ACC112 (cell line): ENCODE measurements around the gene TRAF1.

Experiments
- H2AFZ ChIP-seq: fragments of 200-600 bp; sonication (generic); one replicate; pipeline ENCODE4 v1.6.0; 2017; ENCODE audit warnings: antibody characterized with exemption, low read length; ENCODE audit not compliant: unreplicated experiment
- H3K27ac ChIP-seq: fragments of 200-600 bp; sonication (generic); 2 replicates; pipeline ENCODE4 v1.5.1; 2014; ENCODE audit warnings: low read depth, mild to moderate bottlenecking, antibody characterized with exemption, low read length, moderate library complexity
- H3K27me3 ChIP-seq: fragments of 200-600 bp; sonication (generic); 2 replicates; pipeline ENCODE4 v1.6.1; 2014; ENCODE audit warnings: mild to moderate bottlenecking, antibody characterized with exemption, low read length, moderate library complexity, mixed read lengths; ENCODE audit not compliant: insufficient read depth
- H3K36me3 ChIP-seq: fragments of 200-600 bp; sonication (generic); 2 replicates; pipeline ENCODE4 v1.6.1; 2016; ENCODE audit warnings: mild to moderate bottlenecking, antibody characterized with exemption, low read length, moderate library complexity, mixed read lengths; ENCODE audit not compliant: insufficient read depth
- H3K4me1 ChIP-seq: fragments of 200-600 bp; sonication (generic); one replicate; pipeline ENCODE4 v1.6.1; 2016; ENCODE audit warnings: low read length, mixed read lengths; ENCODE audit not compliant: insufficient read depth, unreplicated experiment, control insufficient read depth
- H3K4me3 ChIP-seq: fragments of 200-600 bp; sonication (generic); 2 replicates; pipeline ENCODE4 v1.5.1; 2014; ENCODE audit warnings: mild to moderate bottlenecking, low read depth, low read length
- H3K79me2 ChIP-seq: fragments of 200-600 bp; sonication (generic); one replicate; pipeline ENCODE4 v1.6.0; 2016; ENCODE audit warnings: low read length; ENCODE audit not compliant: control insufficient read depth, unreplicated experiment, insufficient read depth

TRAF1 gene

GRCh38 chr9:120940573-120940972, 14.0 kb upstream of the TRAF1 start:
- H3K4me1 ChIP-seq = peaks cover 56% of the 10 kb centered on the region
- no peak overlapping the region for H3K4me3 ChIP-seq
- H3K27me3 ChIP-seq = no peaks in the 10 kb centered on the region
- H2AFZ ChIP-seq = no peak overlapping the region
- H3K27ac ChIP-seq = peak overlapping the region; percentile 60; the same call in 1 of the 2 replicates
- H3K79me2 ChIP-seq = no peaks in the 10 kb centered on the region
- no peaks in the 10 kb centered on the region for H3K36me3 ChIP-seq

- Histone ChIP-seq H3K27ac (no peak overlapping the region), H3K79me2 (no peaks in the 10 kb centered on the region), H3K4me1 (peaks cover 67% of the 10 kb centered on the region), H2AFZ (no peak overlapping the region), H3K27me3 (no peaks in the 10 kb centered on the region), H3K4me3 (no peak overlapping the region), H3K36me3 (no peaks in the 10 kb centered on the region)
These were observed 12.3 kb upstream of the TRAF1 start for GRCh38 chr9:120938851-120939250.

DNA sequence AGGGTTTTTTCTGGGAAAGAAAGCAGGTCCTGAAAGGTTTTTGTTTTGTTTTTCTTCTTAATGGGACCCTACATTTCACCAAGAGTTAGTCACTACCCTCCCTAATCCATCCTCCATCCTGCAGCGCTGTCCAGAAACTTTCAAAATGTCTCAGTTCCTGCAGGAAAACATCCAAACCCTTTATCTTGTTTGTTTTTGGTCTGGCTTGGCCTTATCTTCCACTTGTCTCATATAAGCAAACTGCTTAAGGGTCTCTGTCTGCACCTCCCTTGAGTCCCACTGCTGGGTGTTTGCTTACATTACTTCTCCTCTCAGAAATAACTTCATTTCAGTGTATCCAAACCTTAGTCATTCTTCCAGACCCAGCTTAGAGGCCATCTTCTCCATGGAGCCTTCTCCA, 11.0 kb upstream of the TRAF1 start:
- Histone ChIP-seq H2AFZ (peak overlapping the region; percentile 70), H3K79me2 (no peaks in the 10 kb centered on the region), H3K27me3 (no peaks in the 10 kb centered on the region), H3K27ac (peak overlapping the region; percentile 85), H3K4me3 (no peak overlapping the region), H3K4me1 (peaks cover 64% of the 10 kb centered on the region), H3K36me3 (no peaks in the 10 kb centered on the region)

- Histone ChIP-seq H3K27me3 (no peaks in the 10 kb centered on the region), H3K4me1 (peaks cover 62% of the 10 kb centered on the region), H2AFZ (peak overlapping the region; percentile 70), H3K4me3 (no peak overlapping the region), H3K79me2 (no peaks in the 10 kb centered on the region), H3K27ac (peak overlapping the region; percentile 85), H3K36me3 (no peaks in the 10 kb centered on the region)
These were observed 10.5 kb upstream of the TRAF1 start for GRCh38 chr9:120937127-120937526.

DNA sequence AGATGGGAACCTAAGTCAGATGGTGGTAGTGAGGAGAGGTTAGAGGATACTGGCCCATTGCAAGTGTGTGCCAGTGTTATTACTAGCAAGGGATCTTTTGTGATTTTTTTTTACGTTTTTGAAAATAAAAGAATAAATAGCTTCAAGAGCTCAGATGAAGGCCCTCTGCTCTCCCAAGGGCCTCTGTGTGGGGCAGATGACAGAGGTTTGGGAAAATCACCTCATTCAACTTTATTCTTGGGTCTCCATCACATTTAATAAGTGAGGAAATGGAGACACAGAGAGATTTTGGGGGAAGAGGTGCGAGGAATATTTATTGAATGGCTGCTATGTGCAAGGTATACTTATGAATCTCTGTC, 10.1 kb upstream of the TRAF1 start:
- Histone ChIP-seq H3K36me3 (no peaks in the 10 kb centered on the region), H3K27me3 (no peaks in the 10 kb centered on the region), H3K79me2 (no peaks in the 10 kb centered on the region), H2AFZ (no peak overlapping the region), H3K4me3 (no peak overlapping the region), H3K4me1 (peaks cover 62% of the 10 kb centered on the region), H3K27ac (peak overlapping the region; percentile 85)

DNA sequence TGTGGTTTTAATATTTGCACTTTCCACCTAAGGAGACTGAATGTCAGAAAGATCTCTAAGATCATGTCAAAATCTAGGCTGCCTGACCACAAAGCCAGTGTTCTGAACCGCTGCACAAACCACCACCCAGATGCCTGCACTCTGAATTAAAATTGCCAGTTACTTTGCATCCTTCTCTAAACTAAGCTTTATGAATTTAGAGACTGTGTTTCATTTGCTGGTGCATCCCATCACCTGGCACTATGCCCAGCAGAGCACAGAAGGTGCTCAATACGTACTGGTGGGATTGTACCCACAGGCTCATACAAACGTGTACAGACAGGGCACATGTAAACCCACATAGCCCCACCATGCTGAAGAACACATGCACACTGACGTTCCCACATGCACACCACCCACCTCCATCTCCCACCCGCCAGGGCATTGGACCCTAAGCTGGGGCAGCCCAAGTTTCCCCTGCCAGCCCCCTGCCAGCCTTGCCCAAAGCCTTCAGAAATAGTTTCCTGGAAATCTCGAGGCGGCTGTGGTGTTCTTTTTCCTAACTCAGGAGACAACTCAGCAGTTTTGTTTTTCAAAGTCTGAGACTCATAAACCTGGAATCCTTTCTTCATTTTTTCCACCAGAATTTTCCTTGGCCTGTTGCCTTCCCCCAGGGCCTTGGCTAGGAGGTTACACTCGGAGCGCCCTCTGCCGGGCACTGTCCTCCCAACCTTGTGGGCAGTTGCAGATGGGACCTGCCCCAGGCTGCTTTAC, 9.6 kb upstream of the TRAF1 start:
- no peaks in the 10 kb centered on the region for H3K79me2 ChIP-seq
- H3K4me3 ChIP-seq = peak overlapping the region; percentile 49
- H3K27me3 ChIP-seq = no peaks in the 10 kb centered on the region
- peaks cover 62% of the 10 kb centered on the region for H3K4me1 ChIP-seq
- peak overlapping the region; percentile 16 for H2AFZ ChIP-seq
- H3K27ac ChIP-seq = peak overlapping the region; percentile 85
- no peaks in the 10 kb centered on the region for H3K36me3 ChIP-seq

DNA sequence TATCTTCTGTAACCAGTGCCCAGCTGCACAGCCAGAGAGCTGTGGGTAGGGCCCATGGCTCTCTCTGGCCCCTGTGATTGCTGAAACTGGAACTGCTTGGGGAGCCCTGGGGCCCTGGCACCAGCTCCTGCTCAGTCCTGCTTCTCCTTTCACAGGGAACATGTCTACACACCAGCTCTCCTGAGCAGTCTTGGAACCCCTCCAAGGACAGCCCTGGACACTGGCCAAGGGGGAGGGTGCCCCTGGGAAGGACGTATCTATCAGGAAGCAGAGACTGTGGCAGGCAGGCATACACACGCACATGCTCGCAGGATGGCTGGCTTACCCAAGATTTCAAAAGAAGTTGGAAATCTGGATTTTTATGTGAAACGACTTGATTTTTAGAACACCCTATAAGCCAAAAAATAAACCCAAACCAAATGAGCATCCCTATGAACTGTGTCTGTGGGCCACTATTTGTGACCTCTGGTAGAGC, 8.8 kb upstream of the TRAF1 start:
- H3K79me2 ChIP-seq = no peaks in the 10 kb centered on the region
- H2AFZ ChIP-seq = peak overlapping the region; percentile 16
- H3K27ac ChIP-seq = peak overlapping the region; percentile 85
- peak overlapping the region; percentile 49 for H3K4me3 ChIP-seq
- H3K36me3 ChIP-seq = no peaks in the 10 kb centered on the region
- H3K4me1 ChIP-seq = peaks cover 58% of the 10 kb centered on the region
- H3K27me3 ChIP-seq = no peaks in the 10 kb centered on the region

DNA sequence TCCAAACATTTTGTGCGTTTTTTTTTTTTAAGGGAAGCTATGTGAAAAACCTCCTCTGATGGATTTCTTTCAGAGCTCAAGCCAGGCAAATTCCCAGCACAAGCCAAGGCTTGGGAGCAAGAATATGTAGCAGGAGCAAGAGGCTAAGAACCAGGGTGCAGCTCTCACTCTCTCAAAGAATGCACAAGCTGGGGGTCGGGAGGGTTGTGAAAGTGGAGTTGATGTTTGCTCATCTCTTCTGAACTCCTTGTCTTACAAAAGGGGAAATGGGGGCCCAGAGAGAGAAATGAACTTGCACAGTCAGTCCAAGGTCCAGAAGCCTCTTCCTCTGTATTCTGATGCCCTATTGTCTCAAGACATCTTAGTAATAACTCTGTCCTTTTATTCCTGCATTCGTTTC, 7.7 kb upstream of the TRAF1 start:
- Histone ChIP-seq H2AFZ (no peak overlapping the region), H3K4me3 (no peak overlapping the region), H3K27me3 (no peaks in the 10 kb centered on the region), H3K27ac (peak overlapping the region; percentile 85; the same call in 1 of the 2 replicates), H3K36me3 (no peaks in the 10 kb centered on the region), H3K79me2 (no peaks in the 10 kb centered on the region), H3K4me1 (peaks cover 58% of the 10 kb centered on the region)

GRCh38 chr9:120933310-120934055, 6.9 kb upstream of the TRAF1 start:
- Histone ChIP-seq H3K36me3 (no peaks in the 10 kb centered on the region), H3K4me3 (no peak overlapping the region), H3K4me1 (peaks cover 62% of the 10 kb centered on the region), H3K27ac (no peak overlapping the region), H3K79me2 (no peaks in the 10 kb centered on the region), H3K27me3 (no peaks in the 10 kb centered on the region), H2AFZ (no peak overlapping the region)

- Histone ChIP-seq H2AFZ (no peak overlapping the region), H3K27me3 (no peaks in the 10 kb centered on the region), H3K27ac (peak overlapping the region; percentile 90), H3K79me2 (no peaks in the 10 kb centered on the region), H3K4me3 (no peak overlapping the region), H3K4me1 (peaks cover 57% of the 10 kb centered on the region), H3K36me3 (no peaks in the 10 kb centered on the region)
These were observed 5.7 kb upstream of the TRAF1 start for GRCh38 chr9:120932086-120932823.
